NCI-H1694 (cell line): ENCODE measurements around the gene TMEM132E.

Experiments used
- DNase-seq: peaks from one replicate; lab custom pipeline; 2025; lab: John Stamatoyannopoulos, UW

TMEM132E gene

DNA sequence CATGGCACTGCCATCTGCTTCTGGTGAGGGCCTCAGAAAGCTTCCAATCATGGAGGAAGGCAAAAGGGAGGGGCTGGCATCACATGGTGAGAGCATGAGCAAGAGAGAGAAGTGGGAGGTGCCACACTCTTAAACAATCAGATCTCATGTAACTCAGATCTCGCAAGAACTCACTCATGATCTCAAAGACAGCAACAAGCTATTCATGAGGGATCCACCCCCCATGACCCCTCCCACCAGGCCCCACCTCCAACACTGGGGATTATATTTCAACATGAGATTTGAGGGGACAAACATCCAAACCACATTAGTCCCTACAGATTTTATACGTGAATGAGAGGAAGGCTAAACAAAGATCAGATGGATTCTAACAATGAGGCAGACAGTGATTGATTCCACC is 8.9 kb upstream of the TMEM132E start:
- no peak for DNase-seq

DNA sequence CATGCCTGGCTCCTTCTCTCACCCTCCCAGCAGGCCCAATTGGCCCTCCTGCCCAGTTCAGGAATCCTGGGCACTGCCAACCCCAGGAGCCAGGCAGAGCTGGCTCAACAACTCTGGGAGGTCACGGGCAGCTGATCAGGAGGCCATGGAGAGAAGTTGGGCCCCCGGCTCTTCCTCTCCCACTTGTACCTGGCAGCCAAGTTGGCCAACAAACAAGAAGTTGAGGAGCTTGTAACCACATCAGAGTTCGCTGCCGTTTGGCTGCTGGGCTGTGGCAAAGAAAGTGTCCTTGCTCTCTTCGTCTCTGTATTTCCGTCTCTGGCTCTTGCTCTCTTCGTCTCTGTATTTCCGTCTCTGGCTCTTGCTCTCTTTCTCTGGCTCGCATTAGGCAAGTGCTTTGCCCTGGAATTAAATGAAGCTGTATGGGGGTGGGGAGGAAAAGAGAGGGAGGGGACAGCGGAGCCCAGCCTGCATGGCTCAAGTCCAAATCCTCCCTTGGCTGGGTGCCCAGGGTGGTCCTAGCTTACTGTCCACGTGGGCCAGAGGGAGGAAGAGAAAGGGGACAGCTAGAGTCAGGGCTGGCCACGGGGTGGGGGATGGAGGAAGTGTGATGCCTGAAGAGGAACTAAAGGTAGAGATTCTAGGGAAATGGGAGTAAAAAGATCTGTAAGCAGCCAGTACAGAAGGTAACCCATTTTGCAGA is 7.8 kb upstream of the TMEM132E start:
- no peak for DNase-seq

DNA sequence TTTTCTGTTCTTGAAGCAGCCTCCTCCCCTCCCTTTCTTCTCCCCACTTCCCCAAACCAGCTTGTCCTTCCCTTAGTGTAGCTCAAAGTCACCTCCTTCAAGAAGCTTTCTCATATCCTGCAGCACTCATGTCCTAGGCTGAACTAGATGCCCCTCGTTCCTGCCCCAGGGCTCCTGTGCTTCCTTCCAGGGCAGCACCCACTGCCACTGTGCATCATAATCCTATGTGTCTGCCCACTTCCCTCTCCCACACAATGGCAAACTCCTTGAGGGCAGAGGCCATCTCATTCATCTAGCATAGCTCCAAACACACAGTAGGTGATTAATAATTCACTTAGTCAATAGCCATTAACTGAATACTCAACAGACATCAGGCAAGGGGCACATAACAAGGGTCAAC is 6.9 kb upstream of the TMEM132E start:
- DNase-seq = no peak

DNA sequence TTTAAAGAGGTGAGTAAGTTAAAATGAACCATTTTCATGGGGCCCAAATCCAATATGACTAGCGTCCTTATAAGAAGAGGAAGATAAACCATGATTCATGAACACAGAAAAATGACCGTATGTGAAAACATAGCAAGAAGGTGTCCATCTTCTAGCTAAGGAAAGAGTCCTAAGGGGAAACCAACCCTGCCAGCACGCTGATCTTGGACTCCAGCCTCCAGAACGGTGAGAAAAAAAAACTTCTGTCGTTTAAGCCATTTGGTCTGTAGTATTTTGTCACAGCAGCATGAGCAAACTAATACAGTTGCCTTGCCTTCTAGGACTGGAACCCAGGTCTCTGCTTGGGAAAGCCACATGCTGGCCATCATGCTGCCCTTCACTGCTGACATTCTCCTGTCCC is 4.2 kb upstream of the TMEM132E start:
- no peak for DNase-seq

DNA sequence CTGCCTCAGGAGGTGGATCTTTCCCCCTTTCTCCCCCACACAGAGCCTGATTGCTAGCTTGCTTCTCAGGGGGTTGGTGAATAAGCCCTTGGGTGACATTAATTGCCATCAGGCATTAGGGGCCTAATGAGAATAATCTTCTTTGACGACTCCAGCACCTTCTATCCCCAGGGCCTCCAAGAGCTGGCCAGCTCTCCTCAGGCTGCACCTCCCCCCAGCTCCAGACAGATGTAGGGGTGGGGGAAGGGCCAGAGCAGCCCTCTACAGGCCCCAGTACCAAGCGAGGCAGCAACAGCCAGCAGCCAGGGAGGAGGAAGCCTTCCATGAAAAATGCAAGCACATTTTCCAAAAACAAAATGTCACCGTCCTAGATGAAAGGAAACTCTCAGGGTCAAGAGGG is 1.4 kb upstream of the TMEM132E start:
- DNase-seq = no peak

- DNase-seq = no peak
These were observed 746 bp upstream of the TMEM132E start for GRCh38 chr17:34578656-34579016.

GRCh38 chr17:34579979-34580684 is 750 bp downstream of the TMEM132E start:
- no peak for DNase-seq

- DNase-seq = no peak
These were observed 1.5 kb downstream of the TMEM132E start for GRCh38 chr17:34580685-34581445.

DNA sequence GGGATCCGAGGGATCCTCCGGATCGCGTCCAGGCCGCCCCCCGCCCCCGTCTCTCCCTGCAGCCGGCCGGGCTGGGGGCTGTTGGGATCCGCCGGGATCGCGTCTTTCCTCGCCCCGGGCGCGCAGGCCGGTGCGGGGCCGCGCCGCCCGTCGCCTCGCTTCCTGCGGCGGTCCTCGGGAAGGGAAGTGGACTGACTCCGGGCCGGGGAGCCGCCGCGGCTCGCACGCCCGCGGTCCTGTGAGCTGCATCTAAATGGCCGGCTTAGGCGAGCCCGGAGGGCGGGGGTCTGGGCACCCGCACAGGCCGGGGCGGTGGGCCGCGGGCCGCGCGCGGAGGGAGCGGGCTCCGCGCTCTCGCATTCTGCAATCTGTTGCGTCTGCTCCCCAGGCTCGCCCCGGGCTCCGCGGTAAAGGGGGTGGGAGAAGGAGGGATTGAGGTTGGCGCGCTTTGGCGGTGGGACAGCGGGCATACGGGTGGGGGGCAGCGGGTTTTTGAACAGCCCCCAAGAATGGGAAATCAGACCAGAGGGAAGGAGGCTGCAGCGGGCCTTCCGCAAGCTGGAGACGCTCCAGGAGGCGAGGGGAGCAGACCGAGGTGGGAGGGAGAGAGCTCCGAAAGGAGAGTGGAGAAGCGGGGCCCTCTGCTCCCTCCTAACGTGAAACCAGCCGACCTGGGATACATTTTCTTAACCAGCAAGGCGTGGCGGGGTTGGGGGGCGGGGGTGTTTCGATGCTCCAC is 2.2 kb downstream of the TMEM132E start:
- no peak for DNase-seq

- DNase-seq = no peak
These were observed 3.0 kb downstream of the TMEM132E start for GRCh38 chr17:34582185-34582900.

GRCh38 chr17:34582901-34583245 is 3.5 kb downstream of the TMEM132E start:
- DNase-seq = no peak

DNA sequence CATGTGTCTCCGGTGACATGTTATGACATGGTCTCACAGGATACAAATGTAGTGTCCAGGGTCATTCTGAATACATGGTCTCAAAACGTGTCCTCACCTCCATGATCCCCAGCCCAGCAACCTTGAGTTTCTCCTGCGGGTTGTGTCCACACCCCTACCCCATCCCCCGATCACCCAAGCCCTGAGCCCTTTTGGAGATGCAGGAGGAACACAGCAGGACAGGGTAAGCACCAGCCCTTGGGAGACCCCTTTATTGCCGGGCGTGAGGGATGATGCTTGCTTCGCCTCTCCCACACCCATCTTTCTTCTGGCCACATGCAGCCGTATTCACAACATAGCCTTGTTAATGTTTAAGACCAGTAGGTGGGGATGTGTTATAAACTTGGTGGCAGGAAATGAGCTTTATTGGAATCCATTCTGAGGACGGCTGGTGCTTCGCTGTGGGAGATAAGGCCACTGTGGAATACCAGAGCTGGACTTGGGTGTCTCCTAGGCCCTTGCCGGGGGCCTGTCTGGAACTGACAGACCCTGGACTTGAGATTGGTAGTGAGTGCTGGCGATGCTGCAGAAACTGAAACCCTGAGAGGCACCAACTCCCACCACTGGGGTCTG is 5.5 kb downstream of the TMEM132E start:
- DNase-seq = peak; percentile 74

- no peak for DNase-seq
These were observed 7.0 kb downstream of the TMEM132E start for GRCh38 chr17:34586346-34586846.

GRCh38 chr17:34588266-34588665 is 8.9 kb downstream of the TMEM132E start:
- no peak for DNase-seq

DNA sequence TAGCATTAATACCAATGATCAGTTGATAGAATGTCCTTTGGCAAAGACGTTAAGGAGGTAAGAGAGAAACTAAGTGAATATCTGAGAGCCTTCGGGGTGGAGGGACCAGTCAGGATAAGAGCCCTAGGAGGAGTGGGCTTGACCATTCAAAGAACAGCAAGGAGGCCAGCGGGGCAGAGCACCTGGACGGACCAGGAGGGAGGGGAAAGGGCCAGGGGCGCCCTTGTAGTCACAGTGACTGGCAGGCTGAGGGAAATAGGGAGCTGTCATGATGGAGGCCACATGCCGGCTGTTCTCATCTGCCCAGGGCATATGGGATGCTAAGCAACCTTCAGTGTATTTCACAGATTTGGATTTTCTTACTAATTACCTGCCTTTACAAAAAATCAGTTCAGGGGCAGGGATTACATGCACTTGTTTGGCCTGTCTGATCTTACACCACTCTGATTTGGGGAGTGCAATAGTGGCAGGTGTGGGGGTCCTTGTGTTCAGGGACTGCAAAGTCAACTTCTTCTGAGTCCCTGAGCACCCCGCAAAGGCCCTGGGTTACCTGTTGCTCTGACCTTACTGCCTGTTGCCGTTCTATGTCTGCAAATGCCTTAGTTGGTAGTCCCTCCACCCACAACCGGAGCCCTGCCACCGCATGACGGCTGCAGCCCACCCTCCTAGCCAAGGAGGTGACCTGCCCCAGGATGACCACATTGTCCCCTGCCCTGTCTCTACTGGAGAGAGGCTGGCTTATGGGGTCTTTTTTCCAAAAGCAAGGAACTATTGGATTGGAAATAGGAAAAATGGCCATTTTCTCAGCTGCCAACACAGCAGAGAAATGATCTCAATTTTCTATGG is 10.0 kb downstream of the TMEM132E start:
- DNase-seq = no peak

DNA sequence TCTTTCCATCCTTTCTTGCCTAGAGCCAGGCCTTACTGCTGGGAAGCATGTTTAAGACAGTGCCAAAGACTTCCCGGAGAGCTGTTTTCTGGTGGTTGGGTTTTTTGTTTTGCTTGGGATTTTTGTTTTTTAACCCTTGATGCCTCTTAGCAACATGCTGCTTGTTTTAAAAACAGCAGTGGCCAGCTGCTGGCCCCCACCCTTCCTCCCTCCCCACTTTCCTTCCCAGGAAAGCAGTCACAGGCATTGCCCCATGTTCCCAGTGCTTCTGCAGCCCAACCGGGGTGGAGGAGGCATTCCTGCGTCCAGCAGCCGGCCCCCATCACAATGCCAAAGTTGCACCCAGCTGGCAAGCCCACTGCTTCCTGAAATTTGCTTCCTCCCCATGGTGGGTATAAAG is 12.6 kb downstream of the TMEM132E start:
- no peak for DNase-seq

DNA sequence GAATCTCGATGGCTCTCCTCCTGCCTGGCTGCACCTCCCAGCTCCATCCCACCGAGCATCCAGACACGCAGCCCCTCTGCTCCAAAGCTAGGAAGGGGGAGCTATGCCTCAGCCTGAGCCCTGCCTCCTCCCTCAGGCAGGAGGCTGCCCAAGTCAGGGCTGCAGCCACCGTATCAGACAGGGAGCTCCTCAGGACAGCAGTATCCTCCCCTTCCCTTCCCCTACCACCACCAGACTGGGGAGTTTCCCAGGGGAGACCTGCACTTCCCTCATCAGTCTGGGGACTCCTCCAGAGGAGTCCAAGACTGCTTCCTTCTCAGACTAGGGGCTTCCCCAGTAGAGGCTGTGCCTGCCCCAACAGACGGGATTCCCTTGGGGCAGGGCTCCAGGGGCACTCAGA is 17.5 kb downstream of the TMEM132E start:
- no peak for DNase-seq

GRCh38 chr17:34598161-34598776 is 18.9 kb downstream of the TMEM132E start:
- peak; percentile 58 for DNase-seq

DNA sequence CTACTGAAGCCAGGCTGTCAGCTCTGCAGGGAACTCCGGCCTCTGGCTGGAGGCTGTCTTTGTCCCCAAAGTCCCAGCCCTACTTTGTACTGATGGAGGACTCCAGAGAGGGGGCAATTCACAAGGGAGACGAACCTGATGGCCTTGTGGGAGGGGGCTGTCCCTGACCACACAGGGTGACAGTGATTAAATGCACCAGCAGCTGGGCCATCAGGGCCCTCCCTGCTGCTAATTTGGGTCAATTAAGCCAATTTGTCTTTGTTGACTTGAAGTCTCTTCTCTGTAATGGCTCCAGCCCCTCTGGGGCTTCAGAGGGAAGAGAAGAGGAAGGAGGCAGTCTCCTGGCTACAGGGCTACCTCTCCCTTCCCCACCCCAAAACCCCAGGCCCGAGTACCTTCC is 22.0 kb downstream of the TMEM132E start:
- DNase-seq = no peak

DNA sequence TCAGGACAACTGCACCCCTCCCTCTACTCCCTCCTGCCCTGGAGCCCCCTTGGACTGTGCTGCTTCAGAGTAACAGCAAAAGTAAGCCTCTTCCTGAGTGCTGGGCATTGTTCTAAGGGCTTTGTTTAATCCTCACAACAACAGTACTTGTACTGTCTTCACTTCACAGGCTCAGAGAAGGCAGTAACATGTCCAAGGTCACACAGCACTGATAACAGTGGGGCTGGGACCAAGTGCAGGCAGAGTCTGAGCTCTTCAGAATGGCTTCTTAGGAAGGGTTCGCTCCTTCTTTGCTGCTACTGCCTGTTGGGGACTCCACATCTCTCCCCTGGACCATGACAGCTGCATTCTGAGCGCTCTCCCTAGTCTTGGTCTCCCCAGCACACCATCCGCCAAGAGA is 24.6 kb downstream of the TMEM132E start:
- no peak for DNase-seq
